Mammary epithelial cell (primary cell): ENCODE measurements around the gene EEF1AKMT3.

ENCODE experiments used
- CTCF ChIP-seq, 2 donors: IDR thresholded peaks in 1 of 2; conservative IDR thresholded peaks in 1 of 2; 2 replicates each; pipeline ENCODE4 v1.5.1; 2011 to 2012; ENCODE audit warnings: inconsistent platforms in 2 of 2, low read length in 2 of 2, mild to moderate bottlenecking in 2 of 2, control low read depth in 1 of 2, low read depth in 1 of 2; ENCODE audit not compliant: insufficient read depth in 1 of 2; ENCODE audit errors: extremely low read depth in 1 of 2
- EZH2 ChIP-seq: IDR thresholded peaks from 2 replicates; pipeline ENCODE4 v1.6.1; 2012; ENCODE audit warnings: low read length, inconsistent platforms, borderline replicate concordance

GRCh38 chr12:57822392-57823130 is 50.1 kb downstream of the EEF1AKMT3 start:
- TF ChIP-seq CTCF (conservative IDR thresholded peaks at IDR 0.05 in 1 of 2, IDR thresholded peaks at IDR 0.05 in 1 of 2; ENCODE audit: extremely low read depth in 1 of 2, insufficient read depth in 1 of 2, low read depth in 1 of 2, low read length in 2 of 2), result no peak
- TF ChIP-seq EZH2, result no peak
